ENCODE measurements around the gene PLIN1.
A peak's percentile ranks its signal among the peaks of the same experiment; 100 is the strongest.

GRCh38 chr15:89654847-89655805 lies 24.0 kb downstream of the PLIN1 start, which contains the start of gene KIF7:
- TF ChIP-seq CTBP1 (IDR thresholded peaks at IDR 0.05; ENCODE audit: borderline replicate concordance) (no peak), TARDBP (IDR thresholded peaks at IDR 0.05) (no peak), SP1 (IDR thresholded peaks at IDR 0.05) (no peak), PKNOX1 (IDR thresholded peaks at IDR 0.05) (peak; percentile 63), FOXK2 (IDR thresholded peaks at IDR 0.05) (no peak), HDGF (IDR thresholded peaks at IDR 0.05; ENCODE audit: borderline replicate concordance) (no peak), ELF4 (IDR thresholded peaks at IDR 0.05) (no peak), LEF1 (IDR thresholded peaks at IDR 0.05; ENCODE audit: borderline replicate concordance) (no peak), L3MBTL2 (conservative IDR thresholded peaks at IDR 0.05) (peak; percentile 42; the same call in 1 of the 2 replicates), FOXM1 (IDR thresholded peaks at IDR 0.05; ENCODE audit: borderline replicate concordance) (peak; percentile 50; the same call in 1 of the 2 replicates), BHLHE40 (IDR thresholded peaks at IDR 0.05; ENCODE audit: borderline replicate concordance) (no peak)

Data from HEK293T (cell line).